Inferior parietal cortex (tissue), 1 donor: Measurements from ENCODE around the gene APCDD1L.
"Not testable (repeated sequence)": the region's sequence is repeated elsewhere in the genome, so short reads cannot be mapped to it uniquely, and the experiment has no call there.

Experiments used
- DNase-seq: peaks from one replicate; pipeline ENCODE4 v3.0.0-alpha.2; 2016; ENCODE audit errors: extremely low spot score

The APCDD1L gene

GRCh38 chr20:58441723-58442122, 73.5 kb downstream of the APCDD1L start:
- DNase-seq: no peak

- DNase-seq: no peak
Measured at GRCh38 chr20:58440021-58440767, 75.0 kb downstream of the APCDD1L start.

GRCh38 chr20:58438970-58439808, 76.0 kb downstream of the APCDD1L start:
- no peak for DNase-seq

GRCh38 chr20:58436868-58437645, 78.1 kb downstream of the APCDD1L start:
- DNase-seq: no peak

- no peak for DNase-seq
Measured at GRCh38 chr20:58435237-58435636, 80.0 kb downstream of the APCDD1L start.

GRCh38 chr20:58434326-58434725, 80.9 kb downstream of the APCDD1L start:
- DNase-seq: no peak

GRCh38 chr20:58433759-58434158, 81.4 kb downstream of the APCDD1L start:
- DNase-seq: no peak

- DNase-seq: no peak
Measured at GRCh38 chr20:58433029-58433647, 82.1 kb downstream of the APCDD1L start.

GRCh38 chr20:58432186-58432954, 82.8 kb downstream of the APCDD1L start:
- no peak for DNase-seq

GRCh38 chr20:58431134-58431533, 84.1 kb downstream of the APCDD1L start:
- no peak for DNase-seq

- DNase-seq: no peak
Measured at GRCh38 chr20:58429303-58429702, 85.9 kb downstream of the APCDD1L start.

- DNase-seq: no peak
Measured at GRCh38 chr20:58428364-58428763, 86.8 kb downstream of the APCDD1L start.

GRCh38 chr20:58427571-58427970, 87.6 kb downstream of the APCDD1L start:
- not testable (repeated sequence) for DNase-seq

GRCh38 chr20:58424218-58424969, 90.8 kb downstream of the APCDD1L start:
- no peak for DNase-seq

GRCh38 chr20:58421497-58421850, 93.7 kb downstream of the APCDD1L start:
- no peak for DNase-seq

GRCh38 chr20:58420798-58421496, 94.3 kb downstream of the APCDD1L start:
- DNase-seq: no peak

- DNase-seq: no peak
Measured at GRCh38 chr20:58418949-58419748, 96.0 kb downstream of the APCDD1L start.

- DNase-seq: no peak
Measured at GRCh38 chr20:58417438-58417837, 97.8 kb downstream of the APCDD1L start.

- no peak for DNase-seq
Measured at GRCh38 chr20:58416835-58417234, 98.4 kb downstream of the APCDD1L start.
